ENCODE data around the gene MAP2.

The MAP2 gene

DNA sequence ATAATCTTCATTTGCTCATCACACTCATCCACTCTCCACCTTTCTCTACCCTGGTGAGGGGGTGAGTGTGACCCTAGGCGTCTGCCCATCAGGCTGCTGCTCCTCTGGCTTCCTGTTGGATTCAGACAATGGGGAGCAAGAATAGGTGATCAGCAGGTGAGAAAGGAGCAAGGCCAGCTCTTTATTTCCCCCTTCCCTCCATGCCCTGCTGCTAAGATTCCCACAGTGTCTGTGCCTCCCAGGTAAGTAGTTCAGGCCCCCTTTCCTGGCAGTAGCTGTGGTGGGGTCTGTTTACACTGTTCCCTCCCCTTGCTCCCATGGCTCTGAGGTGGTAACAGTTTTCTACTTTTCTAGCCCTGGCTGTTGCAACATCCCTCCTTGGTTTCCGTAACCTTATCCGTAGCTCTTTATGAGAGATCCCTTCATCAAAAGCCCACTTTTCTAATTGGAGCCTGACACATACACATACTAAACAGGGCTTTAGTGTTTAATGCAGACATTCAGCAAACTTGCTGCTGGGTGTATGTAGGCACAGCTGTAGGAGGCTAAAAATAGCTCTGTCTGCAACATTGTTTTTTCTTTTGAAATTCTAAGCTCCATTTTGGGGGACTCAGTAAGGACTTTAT is 27.5 kb downstream of the MAP2 start:
- Mint-ChIP-seq H3K27me3 (ENCODE audit: low read depth) (no peaks in the 10 kb centered on the region), H3K4me1 (ENCODE audit: low read depth) (no peaks in the 10 kb centered on the region), H3K4me3 (no peak overlapping the region), H3K36me3 (ENCODE audit: low read depth) (no peaks in the 10 kb centered on the region), H3K9me3 (no peaks in the 10 kb centered on the region), H3K27ac (no peak overlapping the region)

DNA sequence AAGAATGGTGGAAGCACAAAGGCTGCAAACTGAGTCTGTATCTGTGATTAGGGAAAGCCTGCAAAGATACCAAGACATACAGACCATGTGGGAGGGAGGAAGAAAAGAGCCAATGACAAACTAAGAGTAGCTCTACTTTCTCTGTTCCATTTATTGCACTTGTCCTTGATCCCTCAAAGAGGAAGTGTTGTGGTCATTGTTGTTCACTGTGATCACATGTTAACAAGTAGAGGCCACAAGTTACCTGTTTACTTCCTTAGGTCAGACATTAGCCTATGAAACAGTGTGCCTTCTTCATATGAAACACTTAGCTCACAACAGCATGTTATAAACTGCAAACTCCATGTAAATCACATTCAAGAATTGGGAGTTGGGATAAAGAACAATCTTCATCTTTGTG is 32.6 kb downstream of the MAP2 start:
- Mint-ChIP-seq H3K4me3 (no peak overlapping the region), H3K36me3 (ENCODE audit: low read depth) (no peaks in the 10 kb centered on the region), H3K27ac (no peak overlapping the region), H3K9me3 (no peaks in the 10 kb centered on the region), H3K27me3 (ENCODE audit: low read depth) (no peaks in the 10 kb centered on the region), H3K4me1 (ENCODE audit: low read depth) (no peaks in the 10 kb centered on the region)

DNA sequence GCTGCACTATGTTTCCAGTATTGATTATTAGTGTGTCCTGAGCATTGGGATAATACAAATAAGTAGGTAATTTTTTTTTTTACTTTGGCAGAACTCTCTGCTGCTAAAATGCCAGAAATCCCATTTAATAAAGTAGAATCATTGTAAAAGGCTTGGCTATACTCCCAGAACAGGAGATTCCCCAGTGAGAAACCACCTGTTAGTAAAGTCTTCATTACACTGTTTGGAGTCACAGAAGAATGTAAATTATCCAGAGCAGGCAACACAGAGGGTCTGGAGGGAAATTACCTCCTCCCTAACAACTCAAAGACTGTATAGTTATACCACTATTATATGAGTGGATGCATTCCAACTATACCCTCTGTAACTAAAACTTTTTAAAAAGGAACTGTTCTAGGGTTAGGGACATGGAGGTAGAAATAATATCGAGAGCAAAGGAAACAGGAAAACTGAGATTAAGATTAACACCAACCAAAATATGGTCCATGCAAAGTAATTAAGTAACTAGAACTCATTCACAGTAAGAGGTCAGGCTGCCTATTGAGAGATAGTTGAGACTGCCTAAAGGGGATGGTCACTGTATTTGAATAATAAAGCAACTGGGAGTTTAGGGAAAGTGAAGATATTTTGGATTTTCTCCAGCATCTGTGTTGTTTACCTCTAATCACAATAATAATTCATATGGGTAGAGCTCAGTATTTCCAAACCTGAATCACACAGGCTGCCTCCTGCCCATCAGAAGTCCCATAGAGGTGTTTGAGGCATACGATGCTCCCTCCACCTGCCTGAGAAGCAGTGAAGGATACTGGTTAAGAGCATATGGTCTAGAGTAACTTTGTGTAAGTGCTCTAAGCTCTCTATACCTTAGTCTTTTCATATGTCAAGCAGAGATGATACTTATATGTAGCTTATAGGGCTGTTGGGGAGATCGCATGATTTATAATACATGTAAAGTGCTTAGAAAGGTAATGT is 34.4 kb downstream of the MAP2 start:
- Mint-ChIP-seq H3K36me3 (ENCODE audit: low read depth) (no peaks in the 10 kb centered on the region), H3K4me3 (no peak overlapping the region), H3K4me1 (ENCODE audit: low read depth) (no peaks in the 10 kb centered on the region), H3K9me3 (no peaks in the 10 kb centered on the region), H3K27me3 (ENCODE audit: low read depth) (no peaks in the 10 kb centered on the region), H3K27ac (no peak overlapping the region)

DNA sequence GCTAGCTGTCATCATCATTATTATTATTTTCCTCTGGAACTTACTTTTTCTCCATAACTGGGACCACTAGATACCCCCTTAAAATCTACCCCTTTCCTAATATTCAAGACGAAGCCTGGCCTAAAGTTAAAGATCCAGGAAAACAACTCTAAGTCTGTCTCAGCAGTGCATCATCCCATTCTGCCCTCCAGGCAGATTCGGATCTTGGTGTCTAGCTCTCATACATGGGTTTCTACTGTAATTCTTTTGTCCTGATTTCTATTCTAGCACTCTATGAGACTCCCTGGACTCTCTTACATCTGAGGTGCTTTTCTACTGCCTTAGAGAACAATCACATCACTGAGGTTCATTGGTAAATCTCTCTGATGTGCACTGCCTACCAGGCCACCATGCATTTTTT is 35.5 kb downstream of the MAP2 start:
- no peaks in the 10 kb centered on the region for H3K9me3 Mint-ChIP-seq
- no peak overlapping the region for H3K27ac Mint-ChIP-seq
- H3K27me3 Mint-ChIP-seq (ENCODE audit: low read depth): no peaks in the 10 kb centered on the region
- no peaks in the 10 kb centered on the region for H3K36me3 Mint-ChIP-seq (ENCODE audit: low read depth)
- H3K4me3 Mint-ChIP-seq: no peak overlapping the region
- H3K4me1 Mint-ChIP-seq (ENCODE audit: low read depth): no peaks in the 10 kb centered on the region

DNA sequence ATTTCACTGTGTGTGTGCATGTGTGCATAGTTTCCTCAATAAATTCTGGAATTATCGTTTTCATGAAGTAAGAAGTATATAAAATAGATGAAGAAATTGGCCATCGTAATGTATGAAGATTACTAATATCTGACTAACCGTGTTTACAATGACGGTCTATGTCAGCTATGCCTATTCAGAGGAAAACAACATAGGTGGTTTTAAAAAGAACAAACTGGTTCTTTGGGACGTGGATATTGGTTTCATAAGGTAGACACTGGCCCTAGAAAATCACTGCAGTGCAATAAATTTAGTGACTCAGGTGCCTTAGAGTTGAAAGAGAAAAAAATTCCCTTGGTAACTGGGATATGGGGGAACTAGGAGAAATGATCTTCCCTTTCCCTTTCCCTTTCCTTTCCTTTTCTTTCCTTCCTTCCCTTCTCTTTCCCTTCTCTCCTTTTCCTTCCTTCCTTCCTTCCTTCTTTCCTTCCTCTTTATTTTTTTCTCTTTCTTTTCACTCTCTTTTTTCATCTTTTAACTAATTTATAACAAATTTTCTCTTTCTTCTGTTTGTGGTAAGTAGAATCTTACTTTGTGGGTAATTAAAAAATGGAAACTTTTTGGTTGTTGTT is 36.4 kb downstream of the MAP2 start:
- Mint-ChIP-seq H3K9me3 (no peaks in the 10 kb centered on the region), H3K36me3 (ENCODE audit: low read depth) (no peaks in the 10 kb centered on the region), H3K27ac (no peak overlapping the region), H3K4me3 (no peak overlapping the region), H3K27me3 (ENCODE audit: low read depth) (no peaks in the 10 kb centered on the region), H3K4me1 (ENCODE audit: low read depth) (no peaks in the 10 kb centered on the region)

DNA sequence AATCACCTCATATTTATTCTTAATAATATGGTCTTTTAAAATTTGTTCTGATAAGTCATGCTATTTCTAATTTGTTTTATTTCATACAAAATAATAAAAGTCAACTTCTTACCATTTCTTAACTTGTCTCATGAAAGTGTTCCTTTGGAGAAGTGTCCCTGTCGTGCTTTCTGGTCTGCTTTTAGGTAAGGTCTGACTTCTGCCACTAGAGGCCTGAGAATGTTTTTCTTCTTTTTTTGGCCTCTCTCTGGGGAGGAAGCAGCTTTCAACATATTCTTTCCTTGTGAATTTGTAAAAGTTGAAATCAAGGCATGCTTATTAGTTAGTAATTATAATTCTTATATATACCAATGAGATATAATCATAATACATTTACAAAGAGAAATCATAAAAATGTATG is 39.4 kb downstream of the MAP2 start:
- Mint-ChIP-seq H3K4me1 (ENCODE audit: low read depth) (no peaks in the 10 kb centered on the region), H3K9me3 (no peaks in the 10 kb centered on the region), H3K27me3 (ENCODE audit: low read depth) (no peaks in the 10 kb centered on the region), H3K36me3 (ENCODE audit: low read depth) (no peaks in the 10 kb centered on the region), H3K27ac (no peak overlapping the region), H3K4me3 (no peak overlapping the region)

DNA sequence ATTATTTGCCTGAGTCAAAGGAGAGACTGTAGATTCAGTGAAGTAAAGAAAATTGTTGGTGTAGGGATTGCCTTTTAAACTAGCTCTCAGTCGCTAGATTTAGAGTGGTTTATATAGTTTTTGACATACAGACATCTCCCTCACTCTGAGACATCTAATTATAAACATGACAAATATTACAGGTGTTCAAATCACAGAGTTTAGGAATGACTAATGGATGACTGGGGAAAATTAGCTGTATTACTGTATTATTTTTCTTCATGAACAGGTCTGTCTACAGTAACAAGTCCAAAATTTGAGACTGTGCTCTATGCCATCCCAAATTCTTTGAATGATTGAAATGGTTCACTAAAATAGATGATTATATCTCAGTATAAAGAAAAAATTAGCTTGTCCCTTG is 40.0 kb downstream of the MAP2 start:
- no peak overlapping the region for H3K27ac Mint-ChIP-seq
- H3K4me3 Mint-ChIP-seq: no peak overlapping the region
- no peaks in the 10 kb centered on the region for H3K4me1 Mint-ChIP-seq (ENCODE audit: low read depth)
- H3K36me3 Mint-ChIP-seq (ENCODE audit: low read depth): no peaks in the 10 kb centered on the region
- no peaks in the 10 kb centered on the region for H3K9me3 Mint-ChIP-seq
- H3K27me3 Mint-ChIP-seq (ENCODE audit: low read depth): no peaks in the 10 kb centered on the region

DNA sequence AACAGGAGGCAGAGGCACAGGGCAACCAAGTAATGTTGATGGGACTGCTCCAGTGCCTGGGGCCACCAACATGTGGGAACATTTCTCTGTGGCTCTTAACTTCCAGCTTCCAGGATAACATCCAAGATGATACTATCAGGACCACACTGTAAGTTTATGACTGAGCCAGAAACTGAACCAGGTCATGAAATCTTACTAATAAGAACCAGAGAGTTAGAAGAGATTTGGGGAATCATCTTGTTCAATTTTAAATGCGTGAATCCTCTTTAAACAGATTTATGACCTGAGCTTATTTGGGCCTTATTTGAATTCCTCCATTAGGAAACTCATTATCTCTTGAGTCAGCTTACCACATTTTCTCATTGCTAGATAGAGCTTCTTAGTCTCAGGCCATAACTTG is 45.0 kb downstream of the MAP2 start:
- no peak overlapping the region for H3K4me3 Mint-ChIP-seq
- no peaks in the 10 kb centered on the region for H3K4me1 Mint-ChIP-seq (ENCODE audit: low read depth)
- no peak overlapping the region for H3K27ac Mint-ChIP-seq
- H3K36me3 Mint-ChIP-seq (ENCODE audit: low read depth): no peaks in the 10 kb centered on the region
- no peaks in the 10 kb centered on the region for H3K27me3 Mint-ChIP-seq (ENCODE audit: low read depth)
- H3K9me3 Mint-ChIP-seq: no peaks in the 10 kb centered on the region

DNA sequence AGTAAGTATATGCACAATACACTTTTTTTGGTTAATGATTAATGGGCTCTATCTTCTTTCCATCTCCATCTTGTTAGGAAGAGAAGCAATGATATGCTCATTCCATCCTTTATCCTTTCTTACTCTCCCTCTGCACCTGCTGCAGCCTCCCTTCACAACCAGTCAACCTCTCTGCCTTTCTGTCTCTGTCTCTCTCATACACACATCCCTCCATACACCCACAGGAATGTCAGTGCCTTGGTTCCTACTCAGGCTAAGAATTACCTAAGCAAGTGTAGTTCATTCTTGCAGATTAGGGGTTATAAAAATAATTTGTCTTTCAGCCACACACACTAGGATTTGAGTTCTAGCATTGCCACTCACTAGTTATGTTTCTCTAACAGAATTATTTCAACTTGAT is 45.6 kb downstream of the MAP2 start:
- Mint-ChIP-seq H3K4me3 (no peak overlapping the region), H3K27me3 (ENCODE audit: low read depth) (no peaks in the 10 kb centered on the region), H3K36me3 (ENCODE audit: low read depth) (no peaks in the 10 kb centered on the region), H3K9me3 (no peaks in the 10 kb centered on the region), H3K4me1 (ENCODE audit: low read depth) (no peaks in the 10 kb centered on the region), H3K27ac (no peak overlapping the region)

DNA sequence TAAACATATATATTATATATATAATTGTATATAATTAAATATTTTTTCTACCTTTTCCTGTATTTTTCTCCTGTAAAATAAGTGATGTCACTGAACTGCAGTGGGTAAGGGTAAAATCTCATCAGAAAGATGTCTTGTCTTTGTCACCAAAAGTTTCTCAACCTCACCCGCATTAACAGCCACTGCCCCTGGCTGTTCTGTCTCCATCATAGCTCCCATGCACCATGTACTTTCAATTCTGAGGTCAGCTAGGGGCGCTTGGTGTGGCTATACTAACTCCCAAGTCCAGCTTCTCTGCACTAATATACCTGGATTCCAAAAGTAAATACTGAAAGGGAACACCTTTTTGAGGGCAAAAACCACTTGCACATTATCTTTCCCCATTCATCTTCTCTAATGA is 46.6 kb downstream of the MAP2 start:
- no peaks in the 10 kb centered on the region for H3K4me1 Mint-ChIP-seq (ENCODE audit: low read depth)
- H3K27ac Mint-ChIP-seq: no peak overlapping the region
- no peak overlapping the region for H3K4me3 Mint-ChIP-seq

DNA sequence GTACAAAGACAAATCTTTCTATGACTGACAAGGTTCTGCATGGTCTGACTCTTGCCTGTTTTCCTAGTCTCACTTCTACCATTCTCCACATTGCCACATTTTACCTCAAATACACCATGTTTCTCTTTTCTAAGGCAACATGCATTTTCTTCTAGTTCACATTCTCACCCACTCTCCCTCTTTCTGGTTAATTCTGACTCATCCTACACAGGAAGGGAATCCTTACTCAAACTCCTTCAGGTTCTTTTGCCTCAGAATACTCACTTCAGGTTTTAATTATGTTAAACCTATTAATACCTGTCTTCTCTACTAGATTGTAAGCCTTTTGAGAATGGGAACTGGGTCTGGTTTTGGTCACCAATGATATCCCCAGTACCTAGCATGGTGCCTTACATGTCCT is 47.2 kb downstream of the MAP2 start:
- H3K36me3 Mint-ChIP-seq (ENCODE audit: low read depth): no peaks in the 10 kb centered on the region
- H3K4me3 Mint-ChIP-seq: no peak overlapping the region
- no peaks in the 10 kb centered on the region for H3K4me1 Mint-ChIP-seq (ENCODE audit: low read depth)
- H3K27ac Mint-ChIP-seq: no peak overlapping the region
- H3K27me3 Mint-ChIP-seq (ENCODE audit: low read depth): no peaks in the 10 kb centered on the region
- H3K9me3 Mint-ChIP-seq: no peaks in the 10 kb centered on the region

More for the DNA sequence above, 46.6 kb downstream of the MAP2 start:
- H3K27me3 Mint-ChIP-seq (ENCODE audit: low read depth): no peaks in the 10 kb centered on the region
- no peaks in the 10 kb centered on the region for H3K36me3 Mint-ChIP-seq (ENCODE audit: low read depth)
- H3K9me3 Mint-ChIP-seq: no peaks in the 10 kb centered on the region

DNA sequence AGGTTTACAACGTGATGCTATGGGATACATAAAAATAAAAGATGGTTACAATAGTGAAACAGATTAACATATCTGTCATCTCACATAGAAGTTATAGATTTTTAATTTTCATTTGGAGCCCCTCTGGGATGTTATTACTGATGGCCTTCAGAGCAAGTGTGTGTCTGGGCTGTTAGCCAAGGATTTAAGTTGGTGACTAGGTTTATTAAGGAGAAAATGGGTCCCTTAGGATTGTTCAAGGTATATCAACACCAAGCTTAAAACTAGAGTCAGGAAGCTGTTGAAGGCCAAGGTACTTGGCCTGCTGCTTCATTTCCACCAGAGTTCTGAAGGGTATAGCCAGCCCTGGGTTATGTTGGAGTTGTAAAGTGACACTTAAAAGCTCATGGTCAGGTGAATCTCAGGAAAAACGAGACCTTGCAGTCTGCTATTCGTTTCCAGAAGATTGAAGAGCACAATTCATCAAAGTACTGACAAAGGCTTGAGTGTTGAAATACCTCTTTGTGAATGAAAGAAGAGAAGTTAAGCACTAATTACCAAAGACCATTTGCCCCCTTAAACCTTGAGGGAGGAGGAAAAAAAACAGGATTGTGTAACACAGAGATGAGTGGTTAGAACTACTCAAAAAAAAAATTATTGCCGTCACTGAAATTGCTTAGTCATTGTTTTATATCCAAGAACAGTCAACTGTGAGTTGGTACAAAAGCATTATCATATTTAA is 48.4 kb downstream of the MAP2 start:
- Mint-ChIP-seq H3K4me1 (ENCODE audit: low read depth) (no peaks in the 10 kb centered on the region), H3K27ac (no peak overlapping the region), H3K36me3 (ENCODE audit: low read depth) (no peaks in the 10 kb centered on the region), H3K4me3 (no peak overlapping the region), H3K9me3 (no peaks in the 10 kb centered on the region), H3K27me3 (ENCODE audit: low read depth) (no peaks in the 10 kb centered on the region)

DNA sequence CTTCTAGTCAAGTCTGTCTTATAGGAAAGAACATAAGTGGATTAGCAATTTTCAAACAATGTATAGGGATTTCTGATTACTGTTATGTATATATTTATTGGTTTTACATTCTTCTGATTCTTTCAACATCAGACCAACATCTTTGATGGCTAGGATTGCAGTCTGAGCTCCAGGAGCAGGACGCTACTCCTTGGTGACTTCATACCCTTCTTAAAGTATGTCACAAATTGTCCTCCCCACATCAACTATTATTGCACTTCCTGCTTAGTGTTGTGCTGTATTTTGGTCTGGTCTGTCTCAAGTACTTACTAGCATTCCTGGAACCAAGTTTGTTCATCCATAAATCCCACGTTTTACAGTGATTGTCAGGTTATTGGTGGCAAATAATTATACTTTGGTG is 49.0 kb downstream of the MAP2 start:
- no peak overlapping the region for H3K27ac Mint-ChIP-seq

DNA sequence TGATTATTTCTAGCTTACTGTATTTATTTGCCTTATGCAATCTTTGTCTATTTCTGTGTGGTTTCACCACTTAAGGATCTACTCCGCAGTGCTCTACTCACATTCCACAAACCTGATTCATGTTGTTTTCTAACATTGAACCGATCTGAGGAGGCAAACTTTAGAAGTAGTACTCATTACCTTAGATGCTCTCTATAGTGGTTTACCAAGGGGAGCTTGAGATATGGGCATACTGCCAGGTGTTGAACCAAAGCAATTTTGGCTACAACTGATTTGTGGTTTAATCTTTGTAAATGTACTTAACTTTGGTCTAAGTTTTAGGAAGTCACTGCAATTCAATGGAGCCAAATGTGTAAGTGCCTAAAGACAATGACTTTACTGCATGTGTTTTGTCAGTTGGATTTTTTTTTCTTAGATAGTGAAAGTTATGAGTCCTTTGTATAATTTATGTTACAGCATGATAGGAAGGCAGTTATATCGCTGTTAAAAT is 50.1 kb downstream of the MAP2 start:
- Mint-ChIP-seq H3K27me3 (ENCODE audit: low read depth) (no peaks in the 10 kb centered on the region), H3K36me3 (ENCODE audit: low read depth) (no peaks in the 10 kb centered on the region), H3K4me3 (no peak overlapping the region), H3K9me3 (no peaks in the 10 kb centered on the region), H3K4me1 (ENCODE audit: low read depth) (no peaks in the 10 kb centered on the region), H3K27ac (no peak overlapping the region)

More for the DNA sequence above, 49.0 kb downstream of the MAP2 start:
- Mint-ChIP-seq H3K4me3 (no peak overlapping the region), H3K4me1 (ENCODE audit: low read depth) (no peaks in the 10 kb centered on the region), H3K27me3 (ENCODE audit: low read depth) (no peaks in the 10 kb centered on the region), H3K9me3 (no peaks in the 10 kb centered on the region), H3K36me3 (ENCODE audit: low read depth) (no peaks in the 10 kb centered on the region)
